Small intestine (tissue), 7 donors: ENCODE results near the gene PPM1L. TPM values are rescaled to one million over a fixed set of nuclear protein-coding genes. Genes with fewer than 3 reads are reported as not detected.
A peak's percentile ranks its signal among the peaks of the same experiment; 100 is the strongest.

Experiments
- DNase-seq, 2 donors: peaks; one replicate each; pipeline versions ENCODE4 v3.0.0 to v3.0.0-alpha.2; 2013
- FAIRE-seq: peaks from 2 replicates; lab custom pipeline; 2012; peaks lifted over from hg19 to GRCh38; lab: Jason Lieb, UNC
- H3K27ac ChIP-seq, 3 donors: one replicate each; pipeline ENCODE4 v1.5.1; 2013; ENCODE audit warnings: low read length in 2 of 3, mild to moderate bottlenecking in 2 of 3, control low read depth in 1 of 3, inconsistent platforms in 1 of 3, low read depth in 1 of 3, moderate library complexity in 1 of 3
- H3K27me3 ChIP-seq, 3 donors: one replicate each; pipeline ENCODE4 v1.6.1; 2013; ENCODE audit warnings: low read length in 3 of 3, inconsistent platforms in 1 of 3; ENCODE audit not compliant: control insufficient read depth in 3 of 3, insufficient read depth in 3 of 3
- H3K36me3 ChIP-seq, 3 donors: one replicate each; pipeline ENCODE4 v1.6.1; 2013; ENCODE audit warnings: low read length in 3 of 3, inconsistent platforms in 1 of 3, low read depth in 1 of 3, mild to moderate bottlenecking in 1 of 3, moderate library complexity in 1 of 3; ENCODE audit not compliant: control insufficient read depth in 3 of 3, insufficient read depth in 2 of 3
- H3K4me1 ChIP-seq, 3 donors: one replicate each; pipeline ENCODE4 v1.6.1; 2013; ENCODE audit warnings: low read length in 2 of 3, inconsistent platforms in 1 of 3, low read depth in 1 of 3, mild to moderate bottlenecking in 1 of 3, moderate library complexity in 1 of 3; ENCODE audit not compliant: control insufficient read depth in 3 of 3, insufficient read depth in 2 of 3
- H3K4me3 ChIP-seq, 3 donors: one replicate each; pipeline ENCODE4 v1.5.1; 2013; ENCODE audit warnings: low read length in 3 of 3, control low read depth in 1 of 3, inconsistent platforms in 1 of 3, low read depth in 1 of 3, mild to moderate bottlenecking in 1 of 3, moderate library complexity in 1 of 3
- H3K9me3 ChIP-seq, 2 donors: one replicate each; pipeline ENCODE4 v1.6.1; 2013; ENCODE audit warnings: low read depth in 1 of 2, low read length in 1 of 2; ENCODE audit not compliant: control insufficient read depth in 2 of 2, insufficient read depth in 1 of 2
- WGBS, 3 donors: extraction: QIAGEN DNeasy Blood & Tissue Kit; methylation state at CpG; one replicate each; pipeline ENCODE4 v1.1.7; 2013; 5-methylcytosine and 5-hydroxymethylcytosine counted together
- polyA plus RNA-seq, 4 donors: library from polyadenylated mRNA; stranded (reverse) in 3 of 4; unstranded in 1 of 4; fragments of 200-250 nt in 3 of 4; fragments of 120-200 nt in 1 of 4; gene quantifications; one replicate each; pipeline versions ENCODE4 v1.2.1 to v1.2.3, GENCODE V29; 2013
- donor health status: healthy with polysubstance abuse.
- donor health status: control.
- donor health status: control.
- donor health status: Bipolar disorder and iron deficiency.
- donor health status: healthy.

The PPM1L gene
- polyA plus RNA-seq, 4 donors, result 0.27 to 3.2 (median 1.4) TPM

DNA sequence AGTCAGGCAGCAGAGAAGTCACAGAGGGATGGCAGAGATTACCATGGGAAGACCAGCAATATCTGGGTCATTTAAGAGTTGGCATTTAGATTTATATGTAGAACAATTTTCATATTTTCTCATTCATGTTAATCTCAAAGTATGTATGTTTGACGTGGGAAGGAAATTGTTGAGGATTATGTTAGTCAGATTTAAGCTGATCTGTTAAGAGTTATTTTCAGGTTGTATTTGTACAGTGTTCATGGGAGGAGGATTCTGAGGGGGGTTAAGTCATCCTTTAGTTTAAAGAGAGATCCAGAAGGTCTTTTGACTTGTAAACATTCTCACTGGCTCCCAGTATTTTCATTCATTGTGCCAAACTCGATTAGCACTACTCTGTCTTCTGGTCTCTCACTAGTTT is 34.7 kb downstream of the PPM1L start:
- no peak overlapping the region for H3K4me3 ChIP-seq
- DNase-seq, result no peak
- no peaks in the 10 kb centered on the region for H3K27me3 ChIP-seq
- H3K27ac ChIP-seq, result no peak overlapping the region
- H3K9me3 ChIP-seq, result no peaks in the 10 kb centered on the region
- FAIRE-seq, result no peak
- 53 to 68% (median 63%) methylated on average over 2 of the region's 2 CpGs for WGBS, 3 donors
- H3K4me1 ChIP-seq, result no peaks in the 10 kb centered on the region
- no peaks in the 10 kb centered on the region for H3K36me3 ChIP-seq

DNA sequence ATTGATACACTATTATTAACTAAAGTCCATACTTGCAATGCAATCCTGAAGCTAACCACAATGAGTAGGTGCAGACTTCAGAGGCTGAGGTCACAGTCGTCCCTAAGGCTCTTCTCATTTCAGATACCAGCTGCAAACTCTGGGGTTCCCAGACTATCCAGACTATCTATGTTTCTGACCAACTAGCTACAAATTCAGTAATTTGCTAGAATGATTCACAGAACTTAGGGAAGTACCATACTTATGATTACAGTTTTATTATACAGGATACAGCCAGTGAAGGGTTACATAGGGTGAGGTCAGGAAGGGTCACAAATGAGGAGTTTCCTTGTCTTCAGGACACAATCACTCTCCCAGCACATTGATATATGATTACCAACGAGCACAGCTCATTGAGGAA is 36.5 kb downstream of the PPM1L start:
- no peak overlapping the region for H3K4me3 ChIP-seq
- 55 to 61% (median 57%) methylated on average over 2 of the region's 2 CpGs for WGBS, 3 donors
- H3K9me3 ChIP-seq, result no peaks in the 10 kb centered on the region
- no peaks in the 10 kb centered on the region for H3K4me1 ChIP-seq
- no peak for FAIRE-seq
- no peak overlapping the region for H3K27ac ChIP-seq
- no peaks in the 10 kb centered on the region for H3K27me3 ChIP-seq
- H3K36me3 ChIP-seq, result no peaks in the 10 kb centered on the region
- no peak for DNase-seq

DNA sequence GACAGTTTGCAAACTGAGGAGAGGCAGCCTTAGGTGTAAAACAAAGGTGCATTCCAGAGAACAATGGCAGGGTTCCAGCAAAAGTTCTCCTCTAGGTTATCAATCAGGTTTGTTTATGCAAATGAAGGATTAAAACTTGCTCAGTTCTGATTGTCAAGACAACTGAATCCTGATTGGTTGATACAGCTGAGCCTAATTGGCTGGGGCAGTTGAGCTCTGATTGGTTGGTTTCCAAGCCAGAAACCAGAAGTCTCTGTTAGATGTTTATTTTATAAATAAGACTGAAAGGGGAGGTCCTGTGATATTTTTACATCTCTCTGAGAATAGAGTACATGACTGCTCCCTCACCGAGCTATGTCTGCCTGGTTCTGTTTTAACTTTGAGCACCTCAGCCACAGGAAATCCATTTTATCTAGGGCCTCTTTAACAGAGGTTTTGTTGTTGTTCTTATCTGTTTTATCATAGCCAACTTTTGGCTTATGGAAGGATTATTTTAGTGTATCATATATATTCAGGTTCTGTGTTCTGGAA is 37.8 kb downstream of the PPM1L start:
- Histone ChIP-seq H3K36me3 (no peaks in the 10 kb centered on the region), H3K4me1 (no peaks in the 10 kb centered on the region), H3K27me3 (no peaks in the 10 kb centered on the region), H3K9me3 (no peaks in the 10 kb centered on the region), H3K4me3 (no peak overlapping the region), H3K27ac (no peak overlapping the region)
- 69 to 90% (median 86%) methylated on average over 1 of the region's 1 CpG for WGBS, 3 donors
- FAIRE-seq (no peak), DNase-seq (no peak)

DNA sequence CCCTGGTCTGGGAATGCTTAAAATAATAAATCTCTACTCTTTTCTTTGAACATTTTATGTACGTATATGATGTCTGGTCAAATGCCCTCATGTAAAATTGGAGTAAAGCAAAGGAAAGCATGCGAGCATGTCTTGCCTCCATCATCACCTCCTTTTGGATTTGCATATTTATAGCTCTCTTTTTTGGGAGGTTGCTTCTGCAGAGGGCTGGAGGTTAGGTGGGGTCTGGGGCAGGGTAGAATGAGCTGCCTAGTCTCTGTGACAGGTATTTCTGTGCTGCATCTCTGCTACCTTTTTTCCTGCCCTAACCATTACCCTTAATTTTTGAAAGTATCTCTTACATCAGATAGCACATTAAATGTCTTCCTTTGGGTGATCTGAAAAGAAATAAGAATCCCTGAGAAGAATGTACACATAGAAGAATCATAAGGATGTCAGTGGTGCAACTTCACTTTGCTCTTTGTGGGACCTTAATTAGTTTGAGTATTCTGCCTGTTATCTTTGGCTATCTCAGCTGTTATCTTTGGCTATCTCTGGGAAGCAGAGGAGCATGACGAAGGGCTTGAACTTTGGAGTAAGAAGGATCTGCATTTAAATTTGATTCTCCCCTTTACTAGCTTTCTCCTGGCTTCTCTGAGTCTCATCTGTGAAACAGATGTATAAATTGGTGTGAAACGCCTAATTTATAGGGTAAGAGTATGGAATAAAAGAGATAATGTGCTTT is 40.2 kb downstream of the PPM1L start:
- no peaks in the 10 kb centered on the region for H3K4me1 ChIP-seq

DNA sequence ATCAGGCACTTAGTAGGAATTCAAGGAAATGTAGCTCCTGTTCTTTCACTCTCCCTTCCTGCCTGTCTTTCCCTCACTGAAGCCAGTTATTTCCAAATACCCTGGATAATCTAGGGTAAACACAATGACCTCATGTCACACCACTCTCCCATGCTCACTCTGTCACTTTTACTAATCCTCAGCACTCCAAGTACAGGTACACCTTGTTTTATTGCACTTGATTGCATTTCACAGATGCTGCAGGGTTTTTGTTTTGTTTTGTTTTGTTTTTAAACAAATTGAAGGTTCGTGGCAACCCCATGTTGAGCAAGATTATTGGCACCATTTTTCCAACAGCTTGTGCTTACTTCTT is 40.8 kb downstream of the PPM1L start:
- Histone ChIP-seq H3K4me3 (no peak overlapping the region), H3K27ac (no peak overlapping the region), H3K4me1 (no peaks in the 10 kb centered on the region), H3K9me3 (no peaks in the 10 kb centered on the region), H3K27me3 (no peaks in the 10 kb centered on the region), H3K36me3 (no peaks in the 10 kb centered on the region)
- FAIRE-seq, result no peak
- WGBS, 3 donors, result 11 to 52% (median 40%) methylated on average over 1 of the region's 1 CpG
- peak; percentile 48 to 59 for DNase-seq

More for the DNA sequence above, 40.2 kb downstream of the PPM1L start:
- Histone ChIP-seq H3K4me3 (no peak overlapping the region), H3K9me3 (no peaks in the 10 kb centered on the region), H3K27me3 (no peaks in the 10 kb centered on the region), H3K27ac (no peak overlapping the region), H3K36me3 (no peaks in the 10 kb centered on the region)
- 51 to 69% (median 63%) methylated on average over 4 of the region's 4 CpGs for WGBS, 3 donors
- FAIRE-seq (no peak), DNase-seq (peak in 1 of 2 donors; percentile 8)

DNA sequence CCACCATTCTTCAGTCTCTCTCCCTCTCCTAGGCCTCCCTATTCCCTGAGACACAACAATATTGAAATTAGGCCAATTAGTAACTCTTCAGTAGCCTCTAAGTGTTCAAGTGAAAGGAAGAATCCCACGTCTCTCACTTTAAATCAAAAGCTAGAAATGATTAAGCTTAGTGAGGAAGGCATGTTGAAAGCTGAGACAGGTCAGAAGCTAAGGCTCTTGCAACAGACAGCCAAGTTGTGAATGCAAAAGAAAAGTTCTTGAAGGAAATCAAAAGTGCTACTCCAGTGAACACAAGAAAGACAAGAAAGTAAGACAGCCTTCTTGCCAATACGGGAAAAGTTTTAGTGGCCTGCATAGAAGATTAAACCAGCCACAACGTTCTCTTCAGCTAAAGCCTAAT is 41.3 kb downstream of the PPM1L start:
- Histone ChIP-seq H3K4me3 (no peak overlapping the region), H3K27me3 (no peaks in the 10 kb centered on the region), H3K27ac (no peak overlapping the region), H3K36me3 (no peaks in the 10 kb centered on the region), H3K4me1 (no peaks in the 10 kb centered on the region), H3K9me3 (no peaks in the 10 kb centered on the region)
- no peak for DNase-seq
- no peak for FAIRE-seq
- 74 to 81% (median 80%) methylated on average over 3 of the region's 3 CpGs for WGBS, 3 donors

DNA sequence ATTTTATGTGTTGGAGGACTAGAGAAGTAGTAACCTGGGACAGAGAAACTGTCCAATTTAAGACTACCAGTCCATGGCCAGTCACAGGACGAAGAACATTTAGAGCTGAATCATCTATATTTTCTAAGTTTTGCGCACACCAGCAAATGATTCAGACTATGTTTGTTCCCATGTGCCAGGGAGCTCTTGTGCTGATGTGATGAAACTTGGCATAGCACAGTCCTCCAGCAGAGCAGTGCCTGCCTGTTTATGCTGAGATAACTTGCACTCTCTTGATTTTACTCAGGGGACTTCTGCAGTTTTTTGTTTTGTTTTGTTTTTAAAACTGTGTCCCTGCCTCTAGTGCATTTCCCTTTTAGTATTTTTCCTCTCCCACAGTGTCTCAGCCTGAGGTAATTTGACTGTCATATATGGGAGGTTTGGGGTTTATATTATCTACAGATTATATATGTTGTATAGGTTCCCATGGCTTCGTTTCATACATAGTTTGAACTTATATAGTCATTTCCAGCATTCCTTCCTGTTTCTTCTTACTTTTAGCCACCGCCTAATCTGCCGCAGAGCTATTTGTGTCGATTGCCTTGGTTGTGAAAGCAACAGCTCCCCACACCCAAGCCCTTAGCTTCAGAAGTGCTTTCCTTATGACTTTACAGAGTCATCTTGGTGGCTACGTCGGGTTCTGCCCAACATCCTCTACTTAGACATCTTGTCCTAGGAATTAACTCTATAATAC is 45.5 kb downstream of the PPM1L start:
- H3K27ac ChIP-seq, result no peak overlapping the region
- 48 to 74% (median 50%) methylated on average over 8 of the region's 8 CpGs for WGBS, 3 donors

DNA sequence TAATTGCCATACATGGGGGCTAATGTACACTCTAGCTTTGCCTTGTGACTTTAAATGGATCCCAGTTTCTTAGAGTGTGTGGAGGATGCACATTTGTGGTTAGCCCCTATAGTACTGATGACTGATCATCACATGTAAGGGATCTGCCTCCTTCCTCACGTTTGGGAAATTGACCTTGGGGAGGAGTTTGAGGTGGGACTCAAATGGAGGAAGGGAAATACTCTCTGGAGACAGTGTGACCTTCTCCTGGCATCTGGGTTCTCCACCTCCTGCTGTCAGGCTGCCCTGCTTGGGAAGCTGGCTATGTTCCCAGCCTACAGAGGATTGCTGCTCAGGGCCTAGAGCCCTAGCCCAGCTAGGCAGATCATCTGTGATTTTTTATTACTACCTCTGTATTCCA is 48.7 kb downstream of the PPM1L start:
- FAIRE-seq, result no peak
- DNase-seq, result no peak
- 0 to 16% (median 8%) methylated on average over 1 of the region's 1 CpG for WGBS, 3 donors
- H3K36me3 ChIP-seq, result no peaks in the 10 kb centered on the region
- H3K9me3 ChIP-seq, result no peaks in the 10 kb centered on the region
- H3K4me3 ChIP-seq, result no peak overlapping the region
- H3K27ac ChIP-seq, result no peak overlapping the region
- no peaks in the 10 kb centered on the region for H3K27me3 ChIP-seq
- H3K4me1 ChIP-seq, result no peaks in the 10 kb centered on the region

More for the DNA sequence above, 45.5 kb downstream of the PPM1L start:
- Histone ChIP-seq H3K27me3 (no peaks in the 10 kb centered on the region), H3K4me3 (peak overlapping the region in 1 of 3 donors; percentile 4), H3K4me1 (no peaks in the 10 kb centered on the region), H3K36me3 (no peaks in the 10 kb centered on the region), H3K9me3 (no peaks in the 10 kb centered on the region)
- peak in 1 of 2 donors; percentile 3 for DNase-seq
- FAIRE-seq, result no peak
